Measurements from ENCODE around the gene AIFM3. TPM values are rescaled to one million over a fixed set of nuclear protein-coding genes. Genes with fewer than 3 reads are reported as not detected.

The AIFM3 gene
- total and polyA plus RNA-seq, 2 of the 13 experiments (the other 11 are each of a cell fraction or from before 2014, with no cell fraction given): 9.0 to 15.3 TPM

DNA sequence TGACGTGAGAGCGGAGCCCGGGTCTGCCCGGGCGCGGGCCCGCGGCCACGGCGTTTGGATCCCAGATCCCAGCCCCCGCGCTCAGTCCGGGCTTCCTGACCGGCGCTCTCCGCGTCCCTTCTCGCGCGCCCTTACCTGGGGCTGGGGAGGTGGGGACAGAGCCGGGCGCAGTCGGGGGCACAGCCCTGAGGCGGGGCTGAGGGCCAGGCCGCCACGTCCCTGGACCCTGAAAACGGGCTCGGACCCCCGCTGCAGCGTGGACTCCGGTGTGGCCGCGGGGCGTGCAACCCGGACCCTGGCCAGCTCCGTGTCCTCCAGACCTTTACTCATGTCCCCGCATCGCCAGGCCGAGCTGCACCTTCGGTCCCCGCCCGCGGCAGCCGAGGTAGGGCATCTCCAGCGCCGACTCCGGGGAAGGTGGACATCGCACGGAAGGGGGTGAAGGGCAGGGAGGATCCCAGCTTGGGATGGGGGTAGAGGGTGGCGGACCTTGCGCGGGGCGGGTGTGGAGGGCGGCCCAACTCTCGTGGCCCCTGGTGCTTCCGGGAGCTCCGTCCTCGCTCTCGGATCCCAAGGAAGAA lies 9.9 kb upstream of the AIFM3 start (continued):
- TF ChIP-seq SPEN (CRISPR knock-in tag; IDR thresholded peaks at IDR 0.05; ENCODE audit: low read depth): peak; percentile 72
- TF ChIP-seq ZNF383 (CRISPR knock-in tag; IDR thresholded peaks at IDR 0.05; ENCODE audit: borderline replicate concordance): 0 out of 2 replicates have a peak, but pooled peaks have one; percentile 50
- TF ChIP-seq UBTF (CRISPR knock-in tag; IDR thresholded peaks at IDR 0.05): peak; percentile 91
- TF ChIP-seq FUBP1 (CRISPR knock-in tag; IDR thresholded peaks at IDR 0.05; ENCODE audit: borderline replicate concordance): no peak
- no peak for TF ChIP-seq STAG1 (CRISPR knock-in tag; IDR thresholded peaks at IDR 0.05)
- 0 out of 2 replicates have a peak, but pooled peaks have one; percentile 73 for TF ChIP-seq MTERF4 (CRISPR knock-in tag; IDR thresholded peaks at IDR 0.05)
- TF ChIP-seq SMAD1 (CRISPR knock-in tag; IDR thresholded peaks at IDR 0.05; ENCODE audit: borderline replicate concordance, low read depth): no peak
- no peak for TF ChIP-seq RBAK (CRISPR knock-in tag; IDR thresholded peaks at IDR 0.05)
- 0 out of 2 replicates have a peak, but pooled peaks have one; percentile 35 for TF ChIP-seq FOXC1 (CRISPR knock-in tag; IDR thresholded peaks at IDR 0.05; ENCODE audit: borderline replicate concordance)
- no peak for TF ChIP-seq ZNF570 (CRISPR knock-in tag; IDR thresholded peaks at IDR 0.05; ENCODE audit: borderline replicate concordance)
- no peak for TF ChIP-seq REXO4 (CRISPR knock-in tag; IDR thresholded peaks at IDR 0.05; ENCODE audit: borderline replicate concordance)
- TF ChIP-seq ATF7-NPFF (CRISPR knock-in tag; IDR thresholded peaks at IDR 0.05; ENCODE audit: low read depth): no peak; the same call in 1 of the 2 replicates
- peak; percentile 3; the same call in 1 of the 2 replicates for TF ChIP-seq DMAP1 (CRISPR knock-in tag; IDR thresholded peaks at IDR 0.05)
- no peak for TF ChIP-seq SETDB1 (CRISPR knock-in tag; IDR thresholded peaks at IDR 0.05; ENCODE audit: borderline replicate concordance)
- no peak for TF ChIP-seq NFAT5 (CRISPR knock-in tag; IDR thresholded peaks at IDR 0.05)
- no peak for TF ChIP-seq TSC22D2 (CRISPR knock-in tag; IDR thresholded peaks at IDR 0.05; ENCODE audit: borderline replicate concordance)
- no peak for TF ChIP-seq FOXA3 (CRISPR knock-in tag; IDR thresholded peaks at IDR 0.05)
- TF ChIP-seq ZNF333 (CRISPR knock-in tag; IDR thresholded peaks at IDR 0.05; ENCODE audit: borderline replicate concordance): peak; percentile 64; the same call in 1 of the 2 replicates
- no peak for TF ChIP-seq ZNF557 (CRISPR knock-in tag; IDR thresholded peaks at IDR 0.05)
